Stimulated activated CD4-positive, alpha-beta T cell treated with anti-CD3 and anti-CD28 coated beads, Interleukin-12 subunit alpha, Interleukin-12 subunit beta, amount 100 ng/mL, for 24 hours (primary cell): ENCODE data around the gene MAP3K2.

Source experiments
- DNase-seq, 2 experiments: peaks; one replicate each; pipeline ENCODE4 v3.0.0-alpha.2; 2020; ENCODE audit warnings: low read depth in 2 of 2

Gene MAP3K2

DNA sequence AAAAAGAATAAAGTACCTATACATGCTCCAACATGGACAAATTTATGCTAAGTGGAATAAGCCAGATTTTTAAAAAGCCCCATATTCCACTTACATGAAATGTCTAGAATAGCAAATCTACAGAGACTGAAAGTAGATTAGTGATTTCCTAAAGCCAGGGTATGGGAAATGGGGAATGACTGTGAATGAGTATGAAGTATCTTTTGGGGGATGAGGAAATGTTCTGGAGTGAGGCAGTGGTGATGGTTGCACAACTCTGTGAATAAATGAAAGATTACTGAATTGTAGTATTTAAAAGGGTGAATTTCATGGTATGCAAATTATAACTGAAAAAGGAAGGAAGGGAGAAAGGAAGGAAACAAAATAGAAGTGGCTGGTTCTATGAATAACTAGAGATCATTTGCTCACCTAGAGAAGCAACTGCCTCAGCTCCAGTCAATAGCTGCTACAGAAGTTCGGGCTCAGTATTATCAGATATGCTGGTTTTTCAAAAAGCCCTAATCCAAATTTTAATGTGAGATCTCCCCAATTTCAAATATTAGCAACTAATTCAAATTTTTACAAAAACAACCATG is 39.3 kb downstream of the MAP3K2 start:
- DNase-seq, result no peak

DNA sequence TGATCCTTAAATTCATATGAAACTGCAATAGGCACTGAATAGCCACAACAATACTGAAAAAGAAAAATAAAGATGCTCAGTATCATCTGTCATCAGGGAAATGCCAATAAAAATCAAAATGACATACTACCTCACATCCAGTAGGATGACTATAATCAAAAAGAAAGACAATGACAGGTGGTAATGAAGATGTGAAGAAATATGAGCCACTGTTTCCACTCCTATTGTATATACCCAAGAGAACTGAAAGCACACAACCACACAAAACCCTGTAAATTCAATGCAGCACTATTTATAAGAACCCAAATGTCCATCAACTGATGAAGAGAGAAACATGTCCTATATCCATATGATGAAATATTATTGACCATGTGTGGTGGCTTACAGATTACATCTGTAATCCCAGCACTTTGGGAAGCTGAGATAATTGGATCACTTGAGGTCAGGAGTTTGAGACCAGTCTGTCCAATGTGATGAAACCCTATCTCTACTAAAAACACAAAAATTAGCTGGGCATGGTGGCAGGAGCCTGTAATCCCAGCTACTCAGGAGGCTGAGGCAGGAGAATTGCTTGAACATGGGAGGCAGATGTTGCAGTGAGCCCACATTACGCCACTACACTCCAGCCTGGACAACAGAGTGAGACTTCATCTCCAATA is 39.9 kb downstream of the MAP3K2 start:
- no peak for DNase-seq

DNA sequence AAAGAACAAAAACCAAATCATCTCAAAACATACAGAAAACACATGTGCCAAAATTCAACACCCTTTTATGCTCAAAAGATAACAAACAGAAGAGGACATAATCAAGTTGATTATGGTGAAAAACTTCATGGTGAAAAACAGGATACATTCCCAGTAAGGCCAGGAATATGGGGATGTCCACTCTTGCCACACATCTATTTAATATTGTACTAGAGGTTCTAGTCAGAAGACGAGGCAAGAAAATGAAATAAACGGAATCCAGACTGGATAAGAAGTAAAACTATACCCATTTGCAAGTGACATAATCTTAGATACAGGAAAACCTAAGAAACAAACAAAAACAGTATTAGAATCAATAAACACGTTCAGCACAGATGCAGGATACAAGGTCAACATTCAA is 40.8 kb downstream of the MAP3K2 start:
- DNase-seq, result no peak

DNA sequence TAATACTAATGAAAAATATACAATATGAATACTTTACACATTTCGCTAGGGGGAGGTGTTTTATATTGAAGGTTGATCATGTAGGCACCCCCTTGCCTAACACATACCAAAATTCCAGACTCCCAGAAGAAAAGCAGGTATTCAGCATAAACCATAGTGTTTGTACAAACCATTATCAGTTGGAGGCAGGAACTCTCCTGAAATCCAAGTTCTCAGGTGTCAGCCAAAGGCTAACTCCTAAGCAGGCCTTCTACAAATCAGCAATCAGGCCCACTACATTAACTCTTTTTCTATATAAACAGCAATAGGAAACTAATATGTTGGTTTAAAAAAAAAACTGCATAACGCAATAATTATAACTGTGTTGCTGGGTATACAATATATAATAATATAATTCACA is 44.5 kb downstream of the MAP3K2 start:
- no peak for DNase-seq

DNA sequence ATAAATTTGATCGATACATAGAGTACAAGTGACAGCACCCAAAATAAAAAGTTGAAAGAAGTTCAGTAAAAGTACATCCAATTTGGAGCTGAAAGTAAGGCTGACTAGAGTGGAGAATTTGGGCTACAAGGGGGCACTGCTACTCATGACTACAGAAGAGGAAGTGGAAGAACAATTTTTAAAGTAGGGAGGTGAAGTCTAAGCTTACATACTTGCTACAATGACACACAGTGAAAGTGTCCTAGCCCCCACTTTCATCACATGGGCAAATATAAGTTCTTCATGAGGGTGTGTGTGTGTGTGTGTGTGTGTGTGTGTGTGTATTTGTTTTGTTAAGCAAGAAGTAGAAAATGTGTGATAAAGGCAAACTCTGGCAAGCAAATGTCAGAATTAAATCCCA is 45.7 kb downstream of the MAP3K2 start:
- no peak for DNase-seq

DNA sequence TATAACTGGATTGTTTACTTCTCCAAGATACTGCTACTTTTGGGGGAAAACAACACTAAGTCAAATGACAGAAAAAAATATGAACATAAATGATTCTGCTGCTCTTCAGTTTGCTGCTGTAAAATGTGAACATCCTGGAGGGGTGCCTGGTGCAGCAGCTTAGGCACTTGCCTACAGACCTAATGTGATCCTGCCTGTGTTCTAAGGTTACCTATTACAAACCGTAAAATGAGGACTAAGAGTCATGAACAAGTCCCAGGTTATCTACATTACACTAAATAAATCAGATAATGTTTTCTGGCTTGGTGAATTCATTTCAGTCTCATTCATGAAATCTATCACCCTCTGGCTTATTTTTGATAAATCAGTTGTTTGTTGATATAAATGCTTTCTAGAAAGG is 55.4 kb downstream of the MAP3K2 start:
- no peak for DNase-seq

DNA sequence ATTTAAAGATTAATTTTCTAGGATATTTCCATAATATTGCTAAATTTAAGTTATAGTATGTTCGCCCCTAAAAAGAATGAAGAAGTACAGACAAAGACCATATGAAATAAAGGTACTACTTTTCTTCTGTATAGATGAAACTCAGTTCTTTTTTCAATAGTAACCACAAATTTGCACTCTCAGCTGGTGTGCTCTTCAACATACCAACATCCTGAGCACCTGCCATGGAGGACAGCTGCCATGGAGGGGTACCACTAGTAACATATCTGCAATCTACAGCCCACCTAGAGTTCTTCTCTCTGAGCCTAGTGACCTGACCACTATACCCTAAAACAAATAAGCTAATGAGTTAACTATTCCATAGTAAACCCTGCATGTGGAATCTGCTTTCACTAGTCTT is 57.0 kb downstream of the MAP3K2 start:
- DNase-seq, result no peak

DNA sequence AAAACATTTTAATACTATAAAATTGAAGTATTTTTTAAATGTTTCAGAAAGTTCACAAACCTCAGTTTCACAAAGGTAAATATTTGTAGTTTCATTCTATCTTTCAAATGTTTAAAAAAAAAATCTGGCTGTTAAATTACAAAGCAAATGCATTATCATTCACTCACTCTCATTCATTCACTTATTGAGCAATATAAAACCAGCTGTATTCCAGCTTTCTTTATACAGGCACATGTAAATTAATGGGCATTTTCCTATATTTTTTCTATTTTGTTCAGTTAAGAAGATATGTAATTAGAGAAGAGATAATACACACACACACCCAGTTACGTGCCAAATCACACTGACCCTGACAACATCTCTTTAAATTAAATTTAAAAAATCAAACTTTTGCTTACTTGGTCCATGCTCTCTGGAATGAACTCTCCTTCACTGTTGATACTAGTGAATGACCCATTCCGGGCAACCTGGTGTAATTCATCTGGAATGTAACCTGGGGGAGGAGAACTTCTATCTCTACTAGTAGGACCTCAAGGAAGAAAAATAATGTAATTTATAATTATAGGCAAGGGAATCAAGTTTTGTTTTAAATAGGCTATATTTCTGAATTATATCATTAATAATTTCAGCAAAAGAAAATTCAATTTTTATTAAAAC is 61.4 kb downstream of the MAP3K2 start:
- no peak for DNase-seq

DNA sequence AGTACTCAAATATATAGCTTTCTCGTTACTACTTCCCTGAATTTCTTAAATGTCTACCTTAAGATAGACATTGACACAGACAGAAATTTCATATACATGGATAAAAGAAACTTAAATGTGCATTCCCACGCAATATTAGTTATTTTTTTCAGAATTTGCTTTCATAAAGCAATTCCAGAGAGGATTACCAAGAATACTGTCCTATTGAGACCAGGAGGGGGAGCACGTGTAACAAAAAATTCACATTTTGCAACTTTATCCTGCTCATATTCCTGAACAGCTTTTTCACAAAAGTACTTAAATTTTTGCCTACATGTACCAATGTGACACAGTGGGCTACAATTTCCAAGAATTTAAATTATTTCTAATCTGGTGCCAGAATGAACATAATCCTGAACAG is 63.1 kb downstream of the MAP3K2 start:
- DNase-seq, result no peak

DNA sequence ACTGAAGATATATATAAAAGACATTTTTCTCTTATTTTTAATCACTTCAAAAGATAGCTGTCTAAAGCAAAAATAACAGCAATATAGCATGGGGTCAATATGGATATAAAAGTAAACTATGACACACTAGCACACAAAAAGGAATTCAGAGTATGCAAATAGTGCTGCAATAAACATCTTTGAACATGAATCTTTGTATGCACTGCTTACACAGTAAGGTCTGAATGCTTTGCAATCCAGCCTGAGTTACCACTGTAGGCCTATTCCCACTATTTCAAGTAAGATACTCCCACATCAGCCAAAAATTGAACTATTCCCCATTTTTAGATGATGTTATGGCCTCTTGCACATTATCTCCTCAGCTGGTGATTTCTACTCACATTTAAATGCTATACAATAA is 66.5 kb downstream of the MAP3K2 start:
- no peak for DNase-seq

DNA sequence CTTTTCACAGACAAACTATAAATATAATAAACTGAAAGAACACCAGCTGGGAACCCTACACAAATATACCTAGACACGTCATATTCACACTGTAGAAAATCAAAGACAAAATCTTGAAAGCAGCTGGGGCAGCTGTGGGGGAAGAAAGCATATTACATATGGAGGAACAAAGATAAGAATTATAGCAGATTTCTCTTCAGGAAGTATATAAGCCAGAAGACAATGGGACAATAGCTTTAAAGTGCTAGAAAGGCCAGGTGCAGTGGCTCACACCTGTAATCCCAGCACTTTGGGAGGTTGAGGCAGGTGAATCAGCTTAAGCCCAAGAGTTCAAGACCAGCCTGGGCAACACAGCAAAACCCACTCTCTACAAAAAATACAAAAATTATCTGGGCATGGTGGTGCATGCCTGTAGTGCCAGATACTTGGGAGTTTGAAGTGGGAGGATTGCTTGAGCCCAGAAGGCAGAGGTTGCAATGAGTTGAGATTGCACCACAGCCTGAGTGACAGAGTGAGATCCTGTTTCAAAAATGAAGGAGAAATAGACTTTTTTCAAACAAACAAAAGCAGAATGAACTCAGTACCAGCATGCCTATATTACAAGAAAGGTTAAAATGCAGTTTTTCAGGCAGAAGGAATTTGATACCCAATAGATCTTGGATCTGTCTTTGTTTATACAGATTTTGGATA is 67.0 kb downstream of the MAP3K2 start:
- DNase-seq, result no peak

DNA sequence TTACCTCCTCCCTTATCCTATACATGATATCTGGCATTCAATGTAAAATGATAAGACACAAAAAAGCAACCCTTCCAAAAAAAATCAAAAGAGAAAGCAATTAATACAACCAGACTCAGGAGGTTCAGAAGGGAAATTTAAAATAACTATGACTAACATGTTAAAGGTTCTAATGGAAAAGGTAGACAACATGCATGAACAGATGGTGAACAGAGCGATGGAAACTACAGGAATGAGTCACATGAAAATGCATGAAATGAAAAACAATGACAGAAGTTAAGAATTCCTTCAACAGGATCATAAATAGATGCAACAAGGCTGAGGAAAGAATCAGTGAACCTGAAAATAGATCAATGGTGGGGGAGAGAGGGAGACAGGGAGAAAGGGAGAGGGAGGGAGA is 67.7 kb downstream of the MAP3K2 start:
- DNase-seq, result no peak

DNA sequence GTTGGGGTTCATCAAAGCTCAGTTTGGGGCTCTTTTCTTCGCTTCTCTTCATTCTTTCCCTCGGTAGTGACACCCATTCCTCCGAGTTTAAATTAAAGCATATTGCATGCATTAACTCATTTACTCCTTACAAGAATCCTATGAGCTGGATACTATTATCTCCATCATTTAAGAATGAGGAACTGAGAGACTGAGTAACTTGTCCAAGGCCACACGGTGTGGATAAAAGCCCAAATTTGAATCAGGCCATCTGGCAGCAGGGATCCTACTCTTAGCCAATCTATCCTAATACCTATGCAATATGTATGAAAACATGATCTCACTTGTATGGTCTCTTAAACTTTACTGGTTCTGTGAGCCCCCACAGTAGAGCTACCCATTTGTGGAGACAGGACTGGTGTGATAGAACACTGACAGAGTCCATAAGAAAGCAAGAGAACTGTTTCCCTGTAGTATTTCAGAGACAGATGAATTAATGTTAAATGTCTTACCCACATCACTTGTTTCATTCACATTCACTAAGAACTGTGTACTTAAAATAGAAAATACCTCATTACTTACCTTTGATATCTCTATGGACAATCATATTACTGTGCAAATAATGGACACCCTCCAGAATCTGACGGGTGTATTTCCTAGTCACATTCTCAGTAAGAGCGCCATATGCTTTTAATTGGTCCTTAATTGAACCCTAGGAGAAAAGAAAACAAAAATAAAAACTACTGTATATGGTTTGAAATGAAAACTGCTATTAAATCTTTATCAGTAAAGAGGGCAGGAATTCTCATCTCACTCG is 73.4 kb downstream of the MAP3K2 start:
- no peak for DNase-seq

DNA sequence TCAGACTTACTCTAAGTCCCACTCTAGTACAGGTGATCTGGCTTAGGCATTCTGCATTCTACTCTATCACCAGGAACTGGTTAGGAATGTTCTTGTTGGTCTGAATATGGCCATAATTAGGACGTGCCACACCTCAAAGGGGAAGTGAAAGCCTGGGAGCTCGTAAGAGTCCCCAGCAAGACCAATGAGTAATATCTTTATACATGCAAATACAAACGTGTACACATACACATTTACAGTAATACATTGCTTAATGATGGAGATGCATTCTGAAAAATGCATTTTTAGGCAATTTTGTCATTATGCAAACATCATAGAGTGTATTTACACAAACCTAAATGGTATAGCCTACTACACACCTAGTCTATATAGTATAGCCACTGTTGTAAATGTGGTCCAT is 74.4 kb downstream of the MAP3K2 start:
- DNase-seq, result no peak

DNA sequence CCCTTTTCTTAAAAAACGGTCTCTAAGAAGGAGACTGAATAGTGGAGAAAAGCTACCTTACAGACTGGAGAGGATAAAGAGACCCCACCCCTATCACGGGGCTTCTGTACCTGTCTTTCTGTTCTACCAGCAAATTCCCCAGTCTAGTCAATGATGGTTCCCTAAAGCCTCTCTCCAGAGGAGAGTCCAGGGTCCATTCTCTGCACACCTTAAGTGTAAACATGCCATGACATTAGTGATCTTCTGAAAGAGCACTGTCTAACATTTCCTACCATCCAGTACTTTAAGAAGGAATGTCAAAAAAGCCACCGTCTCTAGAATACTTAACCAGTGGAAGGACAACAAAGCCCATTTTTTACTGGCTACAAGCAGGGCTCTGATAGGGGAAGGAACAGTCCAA is 76.8 kb downstream of the MAP3K2 start:
- no peak for DNase-seq

DNA sequence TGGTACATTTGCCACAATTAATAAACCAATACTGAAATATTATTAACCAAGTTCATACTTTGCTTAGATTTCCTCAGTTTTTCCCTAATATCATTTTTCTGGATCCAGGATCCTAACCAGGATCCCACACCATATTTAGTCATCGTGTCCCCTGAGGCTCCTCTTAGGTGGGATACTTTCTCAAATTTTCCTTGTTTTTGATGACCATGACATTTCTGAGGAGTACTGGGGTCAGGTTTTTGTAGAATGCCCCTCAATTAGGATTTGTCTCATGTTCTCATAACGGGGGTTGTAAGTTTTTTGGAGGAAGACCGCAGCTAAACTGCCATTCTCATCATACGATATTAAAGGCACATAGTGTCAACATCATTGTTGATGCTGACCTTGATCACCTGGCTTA is 78.3 kb downstream of the MAP3K2 start:
- DNase-seq, result no peak

DNA sequence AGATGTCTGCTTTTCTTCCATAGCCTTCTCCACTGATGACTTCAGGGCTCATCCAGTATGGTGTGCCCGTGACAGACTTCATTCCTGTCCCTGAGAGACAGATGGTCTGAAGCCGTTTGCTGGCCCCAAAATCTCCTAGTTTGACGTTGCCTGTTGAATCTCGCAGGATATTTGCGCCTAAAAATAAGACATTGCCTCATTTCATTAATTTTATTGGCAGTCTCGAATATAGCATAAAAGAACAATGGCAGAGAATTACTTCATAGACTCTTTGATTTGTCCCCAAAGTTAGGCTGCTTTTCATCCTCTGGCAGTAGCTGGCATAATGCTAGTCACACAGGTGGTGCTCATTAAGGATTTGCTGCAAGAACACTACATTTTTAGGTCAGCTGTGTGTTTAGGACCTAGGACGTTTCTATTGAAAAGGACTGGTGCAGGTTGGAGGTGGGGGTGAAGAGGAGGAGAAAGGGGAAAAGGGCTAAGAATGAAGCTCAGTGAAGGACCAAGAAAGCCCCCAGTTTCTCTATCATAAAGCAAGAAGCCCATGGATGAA is 79.1 kb downstream of the MAP3K2 start:
- DNase-seq, result no peak

DNA sequence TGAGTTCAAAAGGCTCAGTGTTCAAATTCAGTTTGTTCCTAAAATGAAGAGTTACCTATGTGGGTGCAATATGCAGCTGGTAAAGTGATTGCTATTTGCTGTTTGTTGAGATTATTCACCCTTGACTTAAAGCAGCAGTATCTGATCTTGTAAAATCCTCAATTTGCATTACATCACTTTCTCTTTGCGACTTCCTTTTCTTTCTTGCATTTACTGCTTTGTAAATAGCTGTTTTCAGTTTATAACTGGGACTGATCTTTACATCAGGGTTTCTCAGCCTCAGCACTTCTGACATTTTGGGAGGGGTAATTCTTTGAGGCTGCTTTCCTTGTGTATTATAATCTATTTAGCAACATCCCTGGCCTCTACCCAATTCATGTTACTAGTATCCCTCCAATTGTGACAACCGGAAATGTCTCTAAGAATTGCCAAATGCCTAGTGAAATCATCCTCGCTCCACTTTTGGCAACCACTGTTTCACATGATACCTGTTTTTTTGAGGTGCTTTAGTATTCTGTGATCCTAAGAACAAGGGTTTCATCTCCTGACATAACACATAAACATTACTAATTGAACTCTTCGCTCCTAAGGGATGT is 81.7 kb downstream of the MAP3K2 start:
- no peak for DNase-seq

DNA sequence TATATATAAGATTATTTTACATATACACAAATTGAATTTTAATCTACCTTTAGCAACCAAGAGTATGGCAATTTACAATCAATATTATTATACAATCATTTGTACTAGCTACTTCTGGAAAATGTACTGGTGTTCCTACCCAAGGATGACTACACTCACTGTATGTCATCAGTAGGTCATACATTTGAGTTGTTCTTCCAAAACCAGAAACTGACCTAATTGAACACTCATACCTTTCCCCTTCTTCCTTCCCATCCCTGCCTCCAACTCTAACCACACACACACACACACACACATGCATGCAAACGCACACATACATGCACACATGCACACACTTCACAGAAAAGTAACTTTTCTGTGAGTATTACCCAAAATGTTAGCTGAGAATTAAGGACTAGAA is 85.6 kb downstream of the MAP3K2 start:
- no peak for DNase-seq

DNA sequence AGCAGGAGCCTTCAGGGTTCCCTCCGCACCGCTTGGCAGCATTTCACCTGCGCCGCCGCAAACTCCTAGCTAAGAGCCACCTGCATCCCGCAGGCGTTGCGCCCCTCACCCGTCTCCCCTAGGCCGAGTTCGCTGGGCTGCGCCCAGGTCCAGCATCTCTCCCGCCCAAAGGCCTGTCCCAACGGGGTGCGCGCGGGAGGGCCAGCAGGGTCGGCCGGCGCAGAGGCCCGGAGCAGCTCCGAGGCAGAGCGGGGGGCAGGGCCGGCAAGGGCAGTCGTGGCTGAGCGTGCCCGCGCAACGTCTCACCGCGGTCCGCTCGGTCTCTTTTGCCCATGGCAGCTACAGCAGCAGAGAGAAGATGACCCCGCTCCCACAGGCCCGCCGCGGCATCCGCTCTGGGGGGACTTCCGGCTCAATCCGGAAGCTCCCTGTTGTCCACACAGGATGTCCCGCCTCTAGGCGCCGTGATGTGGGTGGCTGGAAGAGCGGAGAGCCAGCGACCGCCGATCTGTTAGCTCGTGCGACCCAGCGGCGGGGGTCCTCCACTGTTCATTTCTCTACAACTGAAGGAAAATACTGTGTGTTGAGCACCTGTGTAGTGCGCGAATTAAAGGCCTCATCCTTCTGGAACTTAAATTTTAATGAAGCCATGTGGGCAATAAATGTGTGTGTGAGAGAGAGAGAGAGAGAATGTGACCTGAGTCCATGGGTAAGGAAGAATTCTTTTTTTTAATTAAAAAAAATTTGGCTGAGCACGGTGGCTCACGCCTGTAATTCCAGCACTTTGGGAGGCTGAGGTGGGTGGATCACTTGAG is 93.8 kb downstream of the MAP3K2 start, which contains the start of gene ERCC3:
Gene ERCC3 (minus strand): TSS at position 397 of the 815 bp plus-strand sequence. CDS start 63 bp downstream, at position 334.
- peak; percentile 64 to 87 for DNase-seq
